Measurements from ENCODE around the gene TNC.

TNC gene

DNA sequence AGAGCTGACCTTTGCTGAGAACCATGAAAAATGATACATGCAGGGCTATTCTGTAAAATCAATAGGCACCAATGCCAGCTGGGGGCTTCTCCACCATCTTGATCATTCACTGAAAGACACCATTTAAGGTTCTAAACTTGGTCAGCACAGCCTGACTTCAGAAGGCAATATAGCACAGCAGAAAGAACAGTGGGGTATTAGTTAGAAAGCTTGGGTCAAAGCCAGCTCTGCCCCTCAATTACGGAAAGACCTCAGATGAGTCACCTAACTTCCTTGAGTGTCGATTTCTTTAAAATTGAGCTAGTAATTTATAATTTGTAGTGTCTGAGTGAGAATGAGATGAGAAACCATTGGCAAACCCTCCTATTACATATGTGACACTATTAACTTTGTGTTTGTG is 3.4 kb downstream of the TNC start:
- H3K9ac ChIP-seq, result no peak overlapping the region
- H3K4me1 ChIP-seq, result peaks cover 0 to 31% (median 0%) of the 10 kb centered on the region in 10 experiments; a peak in 3 of 20 replicates
- H3K36me3 ChIP-seq, result no peaks in the 10 kb centered on the region
- peaks cover 20 to 33% (median 29%) of the 10 kb centered on the region in 11 experiments for H3K27me3 ChIP-seq
- H4K20me1 ChIP-seq, result no peaks in the 10 kb centered on the region
- no peak overlapping the region for H3K27ac ChIP-seq
- H3K9me3 ChIP-seq (replicated peaks in 1 of 11), result no peaks in the 10 kb centered on the region
- no peak overlapping the region for H3K4me2 ChIP-seq
- no peak overlapping the region for H3K4me3 ChIP-seq
- TF ChIP-seq Cebpa-rat (IDR thresholded peaks at IDR 0.05), result no peak

GRCh38 chr9:115114084-115114483 is 3.9 kb downstream of the TNC start:
- Histone ChIP-seq H3K27ac (no peak overlapping the region), H3K4me3 (no peak overlapping the region), H3K27me3 (peaks cover 20 to 32% (median 28%) of the 10 kb centered on the region in 11 experiments), H3K36me3 (no peaks in the 10 kb centered on the region), H4K20me1 (no peaks in the 10 kb centered on the region), H3K4me1 (peaks cover 0 to 30% (median 0%) of the 10 kb centered on the region in 10 experiments; a peak in 3 of 20 replicates), H3K4me2 (no peak overlapping the region), H3K9ac (no peak overlapping the region), H3K9me3 (replicated peaks in 1 of 11) (no peaks in the 10 kb centered on the region)
- TF ChIP-seq Cebpa-rat (IDR thresholded peaks at IDR 0.05), result no peak

DNA sequence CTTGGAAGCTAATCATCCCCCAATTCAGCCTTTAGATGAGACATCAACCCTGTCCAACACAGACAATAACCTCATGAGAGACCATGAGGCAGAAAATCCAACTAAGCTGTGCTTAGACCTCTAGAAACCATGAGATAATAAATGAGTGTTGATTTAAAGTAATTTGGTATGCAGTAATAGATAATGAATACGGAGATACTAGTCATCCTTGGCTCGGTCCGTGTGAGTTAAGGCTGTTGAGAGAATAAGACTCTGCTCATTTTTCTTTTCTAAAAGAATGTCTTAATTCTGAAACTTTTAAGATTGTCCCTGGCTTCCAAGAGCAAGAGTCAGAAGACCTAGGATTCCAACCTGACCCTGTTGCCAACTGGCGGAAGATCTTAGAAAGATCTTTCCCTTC is 6.1 kb downstream of the TNC start:
- H3K9me3 ChIP-seq (replicated peaks in 1 of 11), result no peaks in the 10 kb centered on the region
- TF ChIP-seq Cebpa-rat (IDR thresholded peaks at IDR 0.05), result no peak
- no peak overlapping the region for H3K27ac ChIP-seq
- peaks cover 0 to 16% (median 0%) of the 10 kb centered on the region in 10 experiments; a peak in 3 of 20 replicates for H3K4me1 ChIP-seq
- no peaks in the 10 kb centered on the region for H4K20me1 ChIP-seq
- H3K4me2 ChIP-seq, result no peak overlapping the region
- H3K9ac ChIP-seq, result no peak overlapping the region
- H3K4me3 ChIP-seq, result no peak overlapping the region
- no peaks in the 10 kb centered on the region for H3K36me3 ChIP-seq
- H3K27me3 ChIP-seq, result peaks cover 0 to 10% (median 6%) of the 10 kb centered on the region in 11 experiments; a peak in 15 of 22 replicates

DNA sequence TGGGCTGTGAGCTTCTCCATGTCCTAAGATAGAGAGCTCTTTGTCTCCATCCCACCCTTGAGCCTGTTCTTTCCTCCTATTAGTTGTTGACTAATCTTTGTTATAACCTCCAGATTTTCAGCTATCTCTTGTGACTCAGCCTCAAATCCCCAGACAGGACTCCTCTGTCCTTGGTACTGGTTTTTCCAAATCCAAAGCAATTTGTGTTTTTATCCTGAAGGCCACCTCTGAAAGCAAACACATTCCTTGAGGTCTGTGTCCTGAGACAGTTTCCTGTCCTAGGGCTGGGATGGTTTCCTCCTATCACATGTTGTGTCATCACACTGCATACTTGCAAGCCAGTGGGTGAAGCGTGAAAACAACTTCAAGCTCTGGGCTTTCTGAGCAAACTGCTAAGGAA is 8.5 kb downstream of the TNC start:
- Histone ChIP-seq H3K27ac (no peak overlapping the region), H4K20me1 (no peaks in the 10 kb centered on the region), H3K36me3 (no peaks in the 10 kb centered on the region), H3K9ac (no peak overlapping the region), H3K27me3 (no peaks in the 10 kb centered on the region), H3K4me2 (no peak overlapping the region), H3K4me3 (no peak overlapping the region), H3K4me1 (no peaks in the 10 kb centered on the region), H3K9me3 (replicated peaks in 1 of 11) (no peaks in the 10 kb centered on the region)
- TF ChIP-seq Cebpa-rat (IDR thresholded peaks at IDR 0.05), result no peak

DNA sequence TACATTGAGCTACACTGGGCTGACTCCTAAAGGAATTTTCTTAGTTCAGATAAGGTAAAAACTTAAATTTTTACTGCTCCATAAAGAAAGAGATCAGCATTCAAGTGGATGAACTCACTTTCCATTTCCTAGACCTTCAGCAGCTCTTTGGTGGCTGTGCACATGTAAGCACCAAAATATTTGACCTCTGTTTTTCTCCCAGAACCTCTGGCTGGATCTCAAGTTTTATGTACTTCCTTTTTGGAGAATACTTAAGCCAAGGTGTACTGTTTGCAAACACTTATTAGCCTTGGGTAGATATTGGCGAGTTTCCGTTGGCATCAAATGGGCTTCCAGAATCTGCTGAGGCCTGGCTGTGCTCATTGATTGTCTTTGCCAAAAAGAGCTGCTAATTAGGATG is 10.3 kb downstream of the TNC start:
- Histone ChIP-seq H3K9ac (no peak overlapping the region), H3K4me2 (no peak overlapping the region), H3K27me3 (no peaks in the 10 kb centered on the region), H3K27ac (no peak overlapping the region), H3K36me3 (no peaks in the 10 kb centered on the region), H3K9me3 (replicated peaks in 1 of 11) (no peaks in the 10 kb centered on the region), H4K20me1 (no peaks in the 10 kb centered on the region), H3K4me1 (no peaks in the 10 kb centered on the region), H3K4me3 (no peak overlapping the region)
- TF ChIP-seq Cebpa-rat (IDR thresholded peaks at IDR 0.05), result no peak

- Histone ChIP-seq H3K36me3 (no peaks in the 10 kb centered on the region), H4K20me1 (no peaks in the 10 kb centered on the region), H3K4me1 (no peaks in the 10 kb centered on the region), H3K27ac (no peak overlapping the region), H3K4me3 (no peak overlapping the region), H3K4me2 (no peak overlapping the region), H3K9me3 (replicated peaks in 1 of 11) (no peaks in the 10 kb centered on the region), H3K9ac (no peak overlapping the region), H3K27me3 (no peaks in the 10 kb centered on the region)
- TF ChIP-seq Cebpa-rat (IDR thresholded peaks at IDR 0.05), result no peak
These were observed 11.3 kb downstream of the TNC start for GRCh38 chr9:115106642-115107041.

- H4K20me1 ChIP-seq, result no peaks in the 10 kb centered on the region
- H3K9ac ChIP-seq, result no peak overlapping the region
- no peaks in the 10 kb centered on the region for H3K36me3 ChIP-seq
- no peak overlapping the region for H3K27ac ChIP-seq
- no peak for TF ChIP-seq Cebpa-rat (IDR thresholded peaks at IDR 0.05)
- no peaks in the 10 kb centered on the region for H3K27me3 ChIP-seq
- no peaks in the 10 kb centered on the region for H3K4me1 ChIP-seq
- H3K4me2 ChIP-seq, result no peak overlapping the region
- no peaks in the 10 kb centered on the region for H3K9me3 ChIP-seq (replicated peaks in 1 of 11)
- no peak overlapping the region for H3K4me3 ChIP-seq
These were observed 12.0 kb downstream of the TNC start for GRCh38 chr9:115106001-115106400.

DNA sequence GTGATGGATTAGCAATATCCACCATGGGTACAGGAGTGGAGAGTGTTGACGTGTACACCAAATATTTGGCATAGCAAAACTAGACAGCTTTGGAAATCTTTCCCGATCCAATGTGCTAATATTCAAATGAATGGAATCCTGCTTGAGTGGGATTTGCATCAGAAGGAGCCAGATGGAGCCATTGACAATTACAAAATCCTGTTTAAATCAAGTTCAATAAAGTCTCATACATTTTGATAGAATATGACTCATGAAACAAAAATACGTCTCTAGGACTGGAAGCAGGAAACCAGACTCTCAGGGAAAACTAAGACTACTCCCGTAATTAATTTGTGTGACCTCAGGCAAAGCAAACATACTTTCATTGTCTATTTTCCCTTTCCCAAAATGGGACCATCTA is 13.0 kb downstream of the TNC start:
- Histone ChIP-seq H3K36me3 (no peaks in the 10 kb centered on the region), H3K4me2 (no peak overlapping the region), H4K20me1 (no peaks in the 10 kb centered on the region), H3K9ac (no peak overlapping the region), H3K27me3 (no peaks in the 10 kb centered on the region), H3K27ac (no peak overlapping the region), H3K4me1 (no peaks in the 10 kb centered on the region), H3K4me3 (no peak overlapping the region), H3K9me3 (replicated peaks in 1 of 11) (no peaks in the 10 kb centered on the region)
- no peak for TF ChIP-seq Cebpa-rat (IDR thresholded peaks at IDR 0.05)

DNA sequence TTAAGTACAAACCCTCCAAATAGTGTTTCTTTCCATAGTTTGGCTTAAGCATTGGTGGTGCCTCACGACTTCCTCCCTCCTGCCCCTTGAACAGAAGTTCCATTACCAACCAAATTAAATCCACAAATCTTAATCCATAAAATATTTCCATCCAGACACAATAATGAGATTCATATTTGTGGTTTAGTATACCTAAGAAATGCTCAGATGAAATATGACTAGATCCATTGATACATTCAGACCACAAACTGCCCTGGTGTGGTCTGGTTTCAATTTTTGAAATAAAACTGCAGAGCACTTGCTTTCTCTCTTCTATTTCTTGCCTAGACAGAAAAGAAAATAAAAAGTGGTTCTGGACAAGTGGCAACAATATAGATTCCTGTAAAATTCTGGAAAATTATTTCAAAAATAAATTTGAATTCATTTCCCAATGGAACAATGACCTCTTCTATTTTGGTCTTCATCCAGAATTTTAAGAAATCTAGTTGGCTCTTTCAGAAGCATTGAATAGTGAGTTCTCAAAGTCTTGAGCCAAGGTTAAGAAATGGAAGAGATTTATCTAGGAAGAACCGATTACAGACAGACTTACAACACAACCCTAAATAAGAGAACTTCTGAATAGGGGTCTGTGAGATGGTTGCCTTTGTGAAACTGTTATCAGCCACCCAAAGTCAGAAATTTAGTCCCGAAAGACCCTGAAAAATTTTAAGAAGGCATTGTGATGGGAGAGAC is 14.0 kb downstream of the TNC start:
- Histone ChIP-seq H3K4me3 (no peak overlapping the region), H3K4me1 (no peaks in the 10 kb centered on the region), H3K27me3 (no peaks in the 10 kb centered on the region), H3K4me2 (no peak overlapping the region), H3K9me3 (replicated peaks in 1 of 11) (no peaks in the 10 kb centered on the region), H3K36me3 (no peaks in the 10 kb centered on the region), H3K27ac (no peak overlapping the region), H3K9ac (no peak overlapping the region), H4K20me1 (no peaks in the 10 kb centered on the region)
- no peak for TF ChIP-seq Cebpa-rat (IDR thresholded peaks at IDR 0.05)

GRCh38 chr9:115099901-115100300 is 18.1 kb downstream of the TNC start:
- Histone ChIP-seq H3K9ac (no peak overlapping the region), H3K27me3 (no peaks in the 10 kb centered on the region), H3K4me2 (no peak overlapping the region), H3K4me3 (no peak overlapping the region), H3K4me1 (no peaks in the 10 kb centered on the region), H3K9me3 (replicated peaks in 1 of 11) (no peaks in the 10 kb centered on the region), H3K36me3 (no peaks in the 10 kb centered on the region), H3K27ac (no peak overlapping the region), H4K20me1 (no peaks in the 10 kb centered on the region)
- no peak for TF ChIP-seq Cebpa-rat (IDR thresholded peaks at IDR 0.05)
